MM.1S (cell line): ENCODE data around the gene ITGA2B.

Source experiments
- DNase-seq: peaks from one replicate; pipeline ENCODE4 v3.0.0-alpha.2; 2015
- H2AFZ ChIP-seq: fragments of 300-600 bp; sonication (generic); 2 replicates; pipeline ENCODE4 v1.6.0; 2016; ENCODE audit warnings: antibody characterized with exemption, low read length
- H3F3A ChIP-seq: fragments of 300-600 bp; sonication (generic); 2 replicates; pipeline ENCODE4 v1.6.1; 2016; ENCODE audit warnings: mild to moderate bottlenecking, antibody characterized with exemption, low read length, moderate library complexity, mixed read lengths; ENCODE audit not compliant: insufficient read depth
- H3K27ac ChIP-seq: fragments of 300-600 bp; sonication (generic); 2 replicates; pipeline ENCODE4 v1.5.1; 2016; ENCODE audit warnings: mild to moderate bottlenecking, low read length
- H3K27me3 ChIP-seq: fragments of 300-600 bp; sonication (generic); replicated peaks from 2 replicates; pipeline ENCODE4 v1.6.0; 2016; ENCODE audit warnings: low read length; ENCODE audit not compliant: insufficient read depth
- H3K36me3 ChIP-seq: fragments of 300-600 bp; sonication (generic); replicated peaks from 2 replicates; pipeline ENCODE4 v1.6.1; 2016; ENCODE audit warnings: mild to moderate bottlenecking, low read length, mixed read lengths; ENCODE audit not compliant: insufficient read depth
- H3K4me1 ChIP-seq: fragments of 300-600 bp; sonication (generic); 2 replicates; pipeline ENCODE4 v1.6.1; 2016; ENCODE audit warnings: low read length, mixed read lengths
- H3K4me2 ChIP-seq: fragments of 300-600 bp; sonication (generic); 2 replicates; pipeline ENCODE4 v1.6.0; 2016; ENCODE audit warnings: low read depth, low read length
- H3K4me3 ChIP-seq: fragments of 300-600 bp; sonication (generic); 2 replicates; pipeline ENCODE4 v1.5.1; 2016; ENCODE audit warnings: low read length, mixed read lengths
- H3K79me2 ChIP-seq: fragments of 300-600 bp; sonication (generic); 2 replicates; pipeline ENCODE4 v1.6.1; 2016; ENCODE audit warnings: mixed run types, low read length, mixed read lengths
- H3K9ac ChIP-seq: fragments of 300-600 bp; sonication (generic); 2 replicates; pipeline ENCODE4 v1.6.1; 2016; ENCODE audit warnings: low read length, mixed read lengths
- H3K9me2 ChIP-seq: fragments of 300-600 bp; sonication (generic); replicated peaks from 2 replicates; pipeline ENCODE4 v1.6.1; 2016; ENCODE audit warnings: mild to moderate bottlenecking, low read length, mixed read lengths; ENCODE audit not compliant: insufficient read depth
- H3K9me3 ChIP-seq: fragments of 300-600 bp; sonication (generic); replicated peaks from 2 replicates; pipeline ENCODE4 v1.6.1; 2016; ENCODE audit warnings: mild to moderate bottlenecking, low read length, mixed read lengths; ENCODE audit not compliant: insufficient read depth
- H4K20me1 ChIP-seq: fragments of 300-600 bp; sonication (generic); 2 replicates; pipeline ENCODE4 v1.6.1; 2016; ENCODE audit warnings: mild to moderate bottlenecking, low read length, moderate library complexity, mixed read lengths; ENCODE audit not compliant: insufficient read depth
- CTCF ChIP-seq: fragments of 300-600 bp; sonication (generic); IDR thresholded peaks from 2 replicates; pipeline ENCODE4 v1.5.1; 2016; ENCODE audit warnings: antibody characterized with exemption, low read length, mixed read lengths
- EZH2 ChIP-seq: fragments of 300-600 bp; sonication (generic); optimal IDR thresholded peaks from 2 replicates; pipeline ENCODE3; 2017; ENCODE audit warnings: low read depth, mild to moderate bottlenecking, antibody characterized with exemption, low read length, mixed read lengths
- EZH2phosphoT487 ChIP-seq: fragments of 300-600 bp; sonication (generic); IDR thresholded peaks from 2 replicates; pipeline ENCODE4 v1.6.1; 2018; ENCODE audit warnings: antibody characterized with exemption, low read length

ITGA2B gene

GRCh38 chr17:44355642-44356099, 33.8 kb downstream of the ITGA2B start:
- Histone ChIP-seq H4K20me1 (no peaks in the 10 kb centered on the region), H3K4me3 (no peak overlapping the region), H3K27me3 (no peaks in the 10 kb centered on the region), H3K27ac (no peak overlapping the region), H3K9me2 (no peaks in the 10 kb centered on the region), H3K36me3 (no peaks in the 10 kb centered on the region), H2AFZ (no peak overlapping the region), H3K79me2 (no peaks in the 10 kb centered on the region), H3F3A (peaks cover 6% of the 10 kb centered on the region), H3K4me2 (no peak overlapping the region), H3K4me1 (peaks cover 11% of the 10 kb centered on the region), H3K9ac (no peak overlapping the region), H3K9me3 (no peaks in the 10 kb centered on the region)
- no peak for TF ChIP-seq EZH2phosphoT487
- no peak for TF ChIP-seq EZH2
- no peak for TF ChIP-seq CTCF
- no peak for DNase-seq

- Histone ChIP-seq H3K27me3 (no peaks in the 10 kb centered on the region), H4K20me1 (no peaks in the 10 kb centered on the region), H3F3A (peaks cover 6% of the 10 kb centered on the region), H3K9me2 (no peaks in the 10 kb centered on the region), H3K4me1 (peaks cover 11% of the 10 kb centered on the region), H3K9ac (no peak overlapping the region), H3K4me3 (no peak overlapping the region), H3K27ac (no peak overlapping the region), H3K9me3 (no peaks in the 10 kb centered on the region), H3K36me3 (no peaks in the 10 kb centered on the region), H2AFZ (no peak overlapping the region), H3K4me2 (no peak overlapping the region), H3K79me2 (no peaks in the 10 kb centered on the region)
- DNase-seq = no peak
- no peak for TF ChIP-seq EZH2phosphoT487
- TF ChIP-seq EZH2 = no peak
- TF ChIP-seq CTCF = no peak
Observed at GRCh38 chr17:44354582-44355561, 34.6 kb downstream of the ITGA2B start.

- no peak overlapping the region for H3K9ac ChIP-seq
- no peak overlapping the region for H3K4me3 ChIP-seq
- TF ChIP-seq EZH2 (no peak), CTCF (no peak), EZH2phosphoT487 (no peak)
- no peaks in the 10 kb centered on the region for H3K9me2 ChIP-seq
- DNase-seq = no peak
- no peak overlapping the region for H2AFZ ChIP-seq
- H3K9me3 ChIP-seq = no peaks in the 10 kb centered on the region
- H3K79me2 ChIP-seq = no peaks in the 10 kb centered on the region
- H3K27ac ChIP-seq = no peak overlapping the region
- no peaks in the 10 kb centered on the region for H4K20me1 ChIP-seq
- no peak overlapping the region for H3K4me2 ChIP-seq
- H3K4me1 ChIP-seq = peaks cover 6% of the 10 kb centered on the region
- no peaks in the 10 kb centered on the region for H3K36me3 ChIP-seq
- peaks cover under 1% of the 10 kb centered on the region; the same call in 1 of the 2 replicates for H3F3A ChIP-seq
- H3K27me3 ChIP-seq = no peaks in the 10 kb centered on the region
Observed at GRCh38 chr17:44353672-44354331, 35.6 kb downstream of the ITGA2B start.
